ENCODE results near the gene MYL3. TPM values are rescaled to one million over a fixed set of nuclear protein-coding genes. Genes with fewer than 3 reads are reported as not detected.
"Not testable (repeated sequence)": the region's sequence is repeated elsewhere in the genome, so short reads cannot be mapped to it uniquely, and the experiment has no call there.

The MYL3 gene
- total RNA-seq, 2 experiments from 2014 or later, result not detected

- ATAC-seq (ENCODE audit: low read depth) (no peak), DNase-seq (no peak)
- Mint-ChIP-seq H3K9me3 (peaks cover 20% of the 10 kb centered on the region), H3K27ac (no peak overlapping the region), H3K27me3 (peaks cover 24% of the 10 kb centered on the region), H3K36me3 (peaks cover 7% of the 10 kb centered on the region), H3K4me1 (peaks cover 2% of the 10 kb centered on the region), H3K4me3 (no peak overlapping the region)
- POLR2A ChIA-PET, result no interaction called here
Observed at GRCh38 chr3:46820852-46821251, 42.4 kb downstream of the MYL3 start.

GRCh38 chr3:46812237-46812791 is 50.9 kb downstream of the MYL3 start:
- Mint-ChIP-seq H3K27ac (no peak overlapping the region), H3K4me1 (peaks cover 18% of the 10 kb centered on the region), H3K4me3 (peak overlapping the region; percentile 73), H3K9me3 (peaks cover 2% of the 10 kb centered on the region), H3K36me3 (no peaks in the 10 kb centered on the region), H3K27me3 (peaks cover 9% of the 10 kb centered on the region)
- POLR2A ChIA-PET, result no interaction called here
- DNase-seq (peak; percentile 77), ATAC-seq (ENCODE audit: low read depth) (peak; percentile 83)

- DNase-seq, result no peak
- peaks cover 2% of the 10 kb centered on the region for H3K9me3 Mint-ChIP-seq
Observed at GRCh38 chr3:46811615-46812236, 51.5 kb downstream of the MYL3 start.

GRCh38 chr3:46808766-46809165 is 54.5 kb downstream of the MYL3 start:
- H3K4me3 Mint-ChIP-seq; H3K9me3 Mint-ChIP-seq; ATAC-seq (ENCODE audit: low read depth); H3K36me3 Mint-ChIP-seq; H3K27ac Mint-ChIP-seq; DNase-seq; POLR2A ChIA-PET: not testable (repeated sequence)
- Mint-ChIP-seq H3K4me1 (peaks cover 18% of the 10 kb centered on the region), H3K27me3 (peaks cover 17% of the 10 kb centered on the region)

More at GRCh38 chr3:46811615-46812236, 51.5 kb downstream of the MYL3 start:
- H3K36me3 Mint-ChIP-seq, result no peaks in the 10 kb centered on the region
- H3K4me1 Mint-ChIP-seq, result peaks cover 18% of the 10 kb centered on the region
- H3K4me3 Mint-ChIP-seq, result peak overlapping the region; percentile 11
- no peak for ATAC-seq (ENCODE audit: low read depth)
- no peak overlapping the region for H3K27ac Mint-ChIP-seq
- POLR2A ChIA-PET, result no interaction called here
- H3K27me3 Mint-ChIP-seq, result peaks cover 13% of the 10 kb centered on the region

Other genes starting within 250 kb of the MYL3 start
- gene ALS2CL, start 169.8 kb downstream of the MYL3 start, total RNA-seq, result 1 to 10 TPM; 3.6 to 4.5 TPM
- gene TMIE, start 162.1 kb downstream of the MYL3 start, total RNA-seq, result under 1 TPM; 0.36 to 0.77 TPM
- not detected for gene PRSS50, start 145.6 kb downstream of the MYL3 start, total RNA-seq
- gene PTH1R, start 14.3 kb upstream of the MYL3 start, total RNA-seq, result not detected
- gene CCDC12, start 113.3 kb upstream of the MYL3 start, total RNA-seq, result 10 to 100 TPM; 58.6 to 60.0 TPM
- 100 to 1,000 TPM; 165 to 178 TPM for gene NBEAL2, start 116.2 kb upstream of the MYL3 start, total RNA-seq